Measurements from ENCODE around the gene STARD8. TPM values are rescaled to one million over a fixed set of nuclear protein-coding genes. Genes with fewer than 3 reads are reported as not detected.

STARD8 gene
- total and polyA plus RNA-seq, 4 donors = 1.8 to 10.7 (median 8.3) TPM

DNA sequence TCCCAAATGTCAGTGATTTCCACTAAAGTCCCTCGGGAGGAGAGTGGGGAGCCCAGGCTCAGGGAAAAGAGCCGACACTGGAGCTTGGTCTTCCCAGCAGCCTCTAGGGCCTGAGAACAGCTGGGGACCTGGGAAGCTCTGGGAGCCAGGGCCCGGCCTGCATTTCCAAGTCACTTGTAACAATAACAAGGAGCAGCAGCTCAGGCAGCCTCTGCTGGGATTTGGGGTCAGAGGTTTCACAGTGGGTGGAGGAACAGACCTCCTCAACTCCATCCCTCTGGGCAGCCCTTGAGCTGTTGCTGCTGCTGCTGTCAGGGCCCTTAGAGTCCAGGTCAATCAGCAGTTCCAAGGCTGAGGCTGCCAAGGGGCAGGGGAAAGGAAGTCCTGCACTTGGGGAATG, 11.1 kb downstream of the STARD8 start:
- DNase-seq (ENCODE audit: low spot score) = no peak
- Histone ChIP-seq H3K9ac (ENCODE audit: low read depth in 1 of 2, low read length in 2 of 2) (no peak overlapping the region), H3K4me3 (ENCODE audit: low read depth in 1 of 3, low read length in 3 of 3) (no peak overlapping the region), H3K27ac (ENCODE audit: low read depth in 1 of 2, low read length in 2 of 2) (no peak overlapping the region), H3K36me3 (ENCODE audit: control insufficient read depth in 4 of 4, insufficient read depth in 3 of 4, low read depth in 1 of 4, low read length in 3 of 4) (no peaks in the 10 kb centered on the region), H3K27me3 (ENCODE audit: control insufficient read depth in 4 of 4, insufficient read depth in 4 of 4, low read length in 3 of 4) (no peaks in the 10 kb centered on the region), H3K4me1 (ENCODE audit: control insufficient read depth in 4 of 4, insufficient read depth in 4 of 4, low read length in 3 of 4) (peaks cover 0 to 4% (median 0%) of the 10 kb centered on the region in 4 donors), H3K9me3 (ENCODE audit: control insufficient read depth in 4 of 4, low read length in 3 of 4) (no peaks in the 10 kb centered on the region)
- no peak for TF ChIP-seq HNF4G (IDR thresholded peaks at IDR 0.05)
- peak; percentile 58 for TF ChIP-seq NR2F2 (IDR thresholded peaks at IDR 0.05)
- 79% methylated on average over 3 of the region's 3 CpGs for WGBS

DNA sequence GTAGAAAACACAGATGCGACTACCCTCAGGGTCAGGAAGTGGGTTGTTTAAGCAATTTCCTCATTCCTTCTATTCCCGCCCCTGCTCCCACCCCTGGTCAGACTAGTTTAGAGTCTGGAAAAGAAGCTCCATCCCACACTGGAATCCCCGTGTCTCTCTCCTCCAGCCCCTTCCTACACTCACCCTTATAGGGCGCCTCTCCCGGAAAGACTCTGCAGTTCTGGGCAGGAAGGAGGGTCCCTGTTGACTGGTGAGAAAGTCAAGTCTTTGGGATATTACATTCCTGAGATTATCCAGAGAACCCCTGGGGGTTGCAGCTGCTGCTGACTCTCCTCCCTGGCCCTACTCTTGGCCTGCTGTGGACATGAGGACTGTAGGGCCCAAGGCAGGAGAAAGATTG, 11.9 kb downstream of the STARD8 start:
- peaks cover 0 to 4% (median 0%) of the 10 kb centered on the region in 4 donors for H3K4me1 ChIP-seq (ENCODE audit: control insufficient read depth in 4 of 4, insufficient read depth in 4 of 4, low read length in 3 of 4)
- no peak overlapping the region for H3K27ac ChIP-seq (ENCODE audit: low read depth in 1 of 2, low read length in 2 of 2)
- no peak for TF ChIP-seq YY1 (IDR thresholded peaks at IDR 0.05)
- TF ChIP-seq JUND (IDR thresholded peaks at IDR 0.05) = no peak
- TF ChIP-seq TAF1 (conservative IDR thresholded peaks at IDR 0.05) = no peak
- no peak for TF ChIP-seq GABPA (IDR thresholded peaks at IDR 0.05 in 1 of 2, conservative IDR thresholded peaks at IDR 0.05 in 1 of 2)
- no peak for TF ChIP-seq HNF4G (IDR thresholded peaks at IDR 0.05)
- TF ChIP-seq FOXA2 (IDR thresholded peaks at IDR 0.05) = no peak
- TF ChIP-seq, protein P1, sequence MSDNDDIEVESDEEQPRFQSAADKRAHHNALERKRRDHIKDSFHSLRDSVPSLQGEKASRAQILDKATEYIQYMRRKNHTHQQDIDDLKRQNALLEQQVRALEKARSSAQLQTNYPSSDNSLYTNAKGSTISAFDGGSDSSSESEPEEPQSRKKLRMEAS (IDR thresholded peaks at IDR 0.05) = no peak
- TF ChIP-seq, protein P2, sequence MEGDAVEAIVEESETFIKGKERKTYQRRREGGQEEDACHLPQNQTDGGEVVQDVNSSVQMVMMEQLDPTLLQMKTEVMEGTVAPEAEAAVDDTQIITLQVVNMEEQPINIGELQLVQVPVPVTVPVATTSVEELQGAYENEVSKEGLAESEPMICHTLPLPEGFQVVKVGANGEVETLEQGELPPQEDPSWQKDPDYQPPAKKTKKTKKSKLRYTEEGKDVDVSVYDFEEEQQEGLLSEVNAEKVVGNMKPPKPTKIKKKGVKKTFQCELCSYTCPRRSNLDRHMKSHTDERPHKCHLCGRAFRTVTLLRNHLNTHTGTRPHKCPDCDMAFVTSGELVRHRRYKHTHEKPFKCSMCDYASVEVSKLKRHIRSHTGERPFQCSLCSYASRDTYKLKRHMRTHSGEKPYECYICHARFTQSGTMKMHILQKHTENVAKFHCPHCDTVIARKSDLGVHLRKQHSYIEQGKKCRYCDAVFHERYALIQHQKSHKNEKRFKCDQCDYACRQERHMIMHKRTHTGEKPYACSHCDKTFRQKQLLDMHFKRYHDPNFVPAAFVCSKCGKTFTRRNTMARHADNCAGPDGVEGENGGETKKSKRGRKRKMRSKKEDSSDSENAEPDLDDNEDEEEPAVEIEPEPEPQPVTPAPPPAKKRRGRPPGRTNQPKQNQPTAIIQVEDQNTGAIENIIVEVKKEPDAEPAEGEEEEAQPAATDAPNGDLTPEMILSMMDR (IDR thresholded peaks at IDR 0.05; ENCODE audit: low read depth, low read length, missing input control) = no peak
- WGBS = 78% methylated on average over 5 of the region's 5 CpGs
- no peak for DNase-seq (ENCODE audit: low spot score)
- H3K9ac ChIP-seq (ENCODE audit: low read depth in 1 of 2, low read length in 2 of 2) = no peak overlapping the region
- no peaks in the 10 kb centered on the region for H3K9me3 ChIP-seq (ENCODE audit: control insufficient read depth in 4 of 4, low read length in 3 of 4)
- H3K36me3 ChIP-seq (ENCODE audit: control insufficient read depth in 4 of 4, insufficient read depth in 3 of 4, low read depth in 1 of 4, low read length in 3 of 4) = no peaks in the 10 kb centered on the region
- no peak overlapping the region for H3K4me3 ChIP-seq (ENCODE audit: low read depth in 1 of 3, low read length in 3 of 3)
- no peaks in the 10 kb centered on the region for H3K27me3 ChIP-seq (ENCODE audit: control insufficient read depth in 4 of 4, insufficient read depth in 4 of 4, low read length in 3 of 4)

DNA sequence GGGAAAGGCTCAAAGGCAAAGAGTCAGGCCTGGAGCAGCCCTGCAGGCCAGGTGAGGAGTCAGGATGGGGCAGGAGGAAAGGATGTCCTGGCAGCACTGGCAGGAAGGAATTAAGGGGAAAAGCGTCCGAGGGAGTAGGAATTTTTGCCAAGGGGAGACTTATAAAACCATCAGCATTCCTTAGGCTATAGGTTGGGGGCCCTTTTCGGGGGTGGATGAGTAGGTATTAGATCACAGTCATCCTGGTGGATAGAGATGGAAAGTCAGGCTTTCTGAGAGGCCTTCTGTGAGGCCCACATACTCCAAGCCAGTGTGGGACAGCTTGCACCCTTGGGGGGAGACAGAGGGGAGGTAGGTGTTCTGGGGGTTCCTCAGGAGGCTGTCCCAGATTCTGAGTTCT, 12.3 kb downstream of the STARD8 start:
- Histone ChIP-seq H3K27ac (ENCODE audit: low read depth in 1 of 2, low read length in 2 of 2) (no peak overlapping the region), H3K27me3 (ENCODE audit: control insufficient read depth in 4 of 4, insufficient read depth in 4 of 4, low read length in 3 of 4) (no peaks in the 10 kb centered on the region), H3K9me3 (ENCODE audit: control insufficient read depth in 4 of 4, low read length in 3 of 4) (no peaks in the 10 kb centered on the region), H3K4me3 (ENCODE audit: low read depth in 1 of 3, low read length in 3 of 3) (no peak overlapping the region), H3K36me3 (ENCODE audit: control insufficient read depth in 4 of 4, insufficient read depth in 3 of 4, low read depth in 1 of 4, low read length in 3 of 4) (no peaks in the 10 kb centered on the region), H3K9ac (ENCODE audit: low read depth in 1 of 2, low read length in 2 of 2) (no peak overlapping the region), H3K4me1 (ENCODE audit: control insufficient read depth in 4 of 4, insufficient read depth in 4 of 4, low read length in 3 of 4) (peaks cover 0 to 4% (median 0%) of the 10 kb centered on the region in 4 donors)
- TF ChIP-seq NR2F2 (IDR thresholded peaks at IDR 0.05) = no peak
- TF ChIP-seq HNF4A (conservative IDR thresholded peaks at IDR 0.05) = no peak
- 89% methylated on average over 3 of the region's 3 CpGs for WGBS
- DNase-seq (ENCODE audit: low spot score) = no peak

DNA sequence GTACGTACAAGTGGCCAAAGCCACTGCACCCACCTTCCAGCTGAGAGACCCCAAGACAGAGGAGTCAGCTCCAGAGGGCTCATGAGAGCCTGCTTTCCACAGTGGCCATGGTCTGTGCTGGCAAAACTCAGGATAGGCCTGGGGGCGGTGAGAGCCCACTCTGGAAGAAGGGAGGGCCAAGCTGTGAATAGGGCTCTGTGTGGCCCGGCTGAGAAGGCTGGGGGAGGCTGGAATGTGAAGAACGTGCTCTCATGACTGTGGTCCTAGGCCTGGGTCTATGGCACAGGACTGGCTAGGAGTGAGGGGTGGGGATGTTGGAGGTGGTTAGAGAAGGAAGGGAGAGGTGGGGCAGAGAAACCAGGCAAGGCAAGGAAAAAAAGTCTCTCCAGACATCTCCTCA, 13.3 kb downstream of the STARD8 start:
- Histone ChIP-seq H3K9ac (ENCODE audit: low read depth in 1 of 2, low read length in 2 of 2) (no peak overlapping the region), H3K4me1 (ENCODE audit: control insufficient read depth in 4 of 4, insufficient read depth in 4 of 4, low read length in 3 of 4) (peaks cover 0 to 4% (median 0%) of the 10 kb centered on the region in 4 donors), H3K27ac (ENCODE audit: low read depth in 1 of 2, low read length in 2 of 2) (no peak overlapping the region), H3K4me3 (ENCODE audit: low read depth in 1 of 3, low read length in 3 of 3) (no peak overlapping the region), H3K9me3 (ENCODE audit: control insufficient read depth in 4 of 4, low read length in 3 of 4) (no peaks in the 10 kb centered on the region), H3K27me3 (ENCODE audit: control insufficient read depth in 4 of 4, insufficient read depth in 4 of 4, low read length in 3 of 4) (no peaks in the 10 kb centered on the region), H3K36me3 (ENCODE audit: control insufficient read depth in 4 of 4, insufficient read depth in 3 of 4, low read depth in 1 of 4, low read length in 3 of 4) (no peaks in the 10 kb centered on the region)
- 94% methylated on average over 4 of the region's 4 CpGs for WGBS
- DNase-seq (ENCODE audit: low spot score) = no peak
- TF ChIP-seq TAF1 (conservative IDR thresholded peaks at IDR 0.05) (no peak), YY1 (IDR thresholded peaks at IDR 0.05) (no peak), EGR1 (IDR thresholded peaks at IDR 0.05; ENCODE audit: low read depth in 2 of 2) (no peak), RXRA (IDR thresholded peaks at IDR 0.05) (no peak), HNF4G (IDR thresholded peaks at IDR 0.05) (no peak), FOXA1 (IDR thresholded peaks at IDR 0.05) (no peak), FOXA2 (IDR thresholded peaks at IDR 0.05) (no peak), RAD21 (IDR thresholded peaks at IDR 0.05) (no peak), HNF4A (conservative IDR thresholded peaks at IDR 0.05) (no peak), NR2F2 (IDR thresholded peaks at IDR 0.05) (no peak), JUND (IDR thresholded peaks at IDR 0.05) (no peak)
- TF ChIP-seq, protein P3, sequence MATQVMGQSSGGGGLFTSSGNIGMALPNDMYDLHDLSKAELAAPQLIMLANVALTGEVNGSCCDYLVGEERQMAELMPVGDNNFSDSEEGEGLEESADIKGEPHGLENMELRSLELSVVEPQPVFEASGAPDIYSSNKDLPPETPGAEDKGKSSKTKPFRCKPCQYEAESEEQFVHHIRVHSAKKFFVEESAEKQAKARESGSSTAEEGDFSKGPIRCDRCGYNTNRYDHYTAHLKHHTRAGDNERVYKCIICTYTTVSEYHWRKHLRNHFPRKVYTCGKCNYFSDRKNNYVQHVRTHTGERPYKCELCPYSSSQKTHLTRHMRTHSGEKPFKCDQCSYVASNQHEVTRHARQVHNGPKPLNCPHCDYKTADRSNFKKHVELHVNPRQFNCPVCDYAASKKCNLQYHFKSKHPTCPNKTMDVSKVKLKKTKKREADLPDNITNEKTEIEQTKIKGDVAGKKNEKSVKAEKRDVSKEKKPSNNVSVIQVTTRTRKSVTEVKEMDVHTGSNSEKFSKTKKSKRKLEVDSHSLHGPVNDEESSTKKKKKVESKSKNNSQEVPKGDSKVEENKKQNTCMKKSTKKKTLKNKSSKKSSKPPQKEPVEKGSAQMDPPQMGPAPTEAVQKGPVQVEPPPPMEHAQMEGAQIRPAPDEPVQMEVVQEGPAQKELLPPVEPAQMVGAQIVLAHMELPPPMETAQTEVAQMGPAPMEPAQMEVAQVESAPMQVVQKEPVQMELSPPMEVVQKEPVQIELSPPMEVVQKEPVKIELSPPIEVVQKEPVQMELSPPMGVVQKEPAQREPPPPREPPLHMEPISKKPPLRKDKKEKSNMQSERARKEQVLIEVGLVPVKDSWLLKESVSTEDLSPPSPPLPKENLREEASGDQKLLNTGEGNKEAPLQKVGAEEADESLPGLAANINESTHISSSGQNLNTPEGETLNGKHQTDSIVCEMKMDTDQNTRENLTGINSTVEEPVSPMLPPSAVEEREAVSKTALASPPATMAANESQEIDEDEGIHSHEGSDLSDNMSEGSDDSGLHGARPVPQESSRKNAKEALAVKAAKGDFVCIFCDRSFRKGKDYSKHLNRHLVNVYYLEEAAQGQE (IDR thresholded peaks at IDR 0.05) = no peak
- TF ChIP-seq, protein P2 (IDR thresholded peaks at IDR 0.05; ENCODE audit: low read depth, low read length, missing input control) = no peak

Measured in liver (tissue), 9 donors.